Suprapubic skin (tissue), 3 donors: ENCODE data around the gene MRPS35.

Experiments
- POLR2AphosphoS5 ChIP-seq, 3 donors: sonication (generic); formaldehyde crosslinking; IDR thresholded peaks; one replicate each; pipeline ENCODE4 v1.6.1; 2017; ENCODE audit warnings: antibody characterized with exemption in 3 of 3
- TF ChIP-seq, protein P1 (sequence below), 2 donors: fragments of 200-600 bp in 1 of 2; fragments of 450-650 bp in 1 of 2; sonication (generic) in 1 of 2; IDR thresholded peaks; one replicate each; pipeline ENCODE4 v1.5.1; 2016 to 2019; ENCODE audit warnings: antibody characterized with exemption in 2 of 2, mild to moderate bottlenecking in 1 of 2, moderate library complexity in 1 of 2

DNA sequence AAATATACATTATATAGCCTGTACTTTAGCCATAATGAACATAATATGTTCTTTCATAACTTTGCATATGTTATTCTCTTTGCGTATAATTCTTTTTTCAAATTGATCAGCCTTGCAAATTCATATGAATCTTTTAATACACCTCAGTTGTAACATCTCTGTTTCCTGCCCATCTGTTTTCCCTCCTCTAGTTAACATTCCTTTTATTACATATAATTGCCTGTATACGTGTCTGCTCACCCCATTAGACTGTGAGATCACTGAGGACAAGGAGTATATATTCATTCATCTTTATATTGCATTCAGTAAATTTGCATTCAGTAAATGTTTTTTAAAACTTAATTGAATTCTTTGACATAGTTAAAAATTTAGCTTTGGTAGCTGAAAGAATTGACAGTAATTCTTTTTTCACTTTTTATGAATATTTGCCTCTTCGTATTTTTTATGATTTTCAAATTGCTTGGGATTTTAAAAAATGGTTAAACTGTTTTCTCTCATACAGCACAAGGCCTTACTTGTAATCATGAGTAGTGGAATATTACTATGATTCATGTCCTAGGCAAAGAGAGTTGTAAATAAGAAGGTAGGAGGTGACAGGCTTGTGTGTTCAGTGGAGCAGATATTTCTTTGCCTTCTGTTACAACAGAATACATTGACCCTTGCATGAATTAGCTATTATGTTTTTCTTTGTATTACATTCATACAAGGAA is 36.6 kb downstream of the MRPS35 start:
- TF ChIP-seq, protein P1, sequence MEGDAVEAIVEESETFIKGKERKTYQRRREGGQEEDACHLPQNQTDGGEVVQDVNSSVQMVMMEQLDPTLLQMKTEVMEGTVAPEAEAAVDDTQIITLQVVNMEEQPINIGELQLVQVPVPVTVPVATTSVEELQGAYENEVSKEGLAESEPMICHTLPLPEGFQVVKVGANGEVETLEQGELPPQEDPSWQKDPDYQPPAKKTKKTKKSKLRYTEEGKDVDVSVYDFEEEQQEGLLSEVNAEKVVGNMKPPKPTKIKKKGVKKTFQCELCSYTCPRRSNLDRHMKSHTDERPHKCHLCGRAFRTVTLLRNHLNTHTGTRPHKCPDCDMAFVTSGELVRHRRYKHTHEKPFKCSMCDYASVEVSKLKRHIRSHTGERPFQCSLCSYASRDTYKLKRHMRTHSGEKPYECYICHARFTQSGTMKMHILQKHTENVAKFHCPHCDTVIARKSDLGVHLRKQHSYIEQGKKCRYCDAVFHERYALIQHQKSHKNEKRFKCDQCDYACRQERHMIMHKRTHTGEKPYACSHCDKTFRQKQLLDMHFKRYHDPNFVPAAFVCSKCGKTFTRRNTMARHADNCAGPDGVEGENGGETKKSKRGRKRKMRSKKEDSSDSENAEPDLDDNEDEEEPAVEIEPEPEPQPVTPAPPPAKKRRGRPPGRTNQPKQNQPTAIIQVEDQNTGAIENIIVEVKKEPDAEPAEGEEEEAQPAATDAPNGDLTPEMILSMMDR (IDR thresholded peaks at IDR 0.05): no peak
- TF ChIP-seq POLR2AphosphoS5 (IDR thresholded peaks at IDR 0.05): no peak
